Smooth muscle cell (in vitro differentiated cells): Measurements from ENCODE around the gene GFRA3. TPM values are rescaled to one million over a fixed set of nuclear protein-coding genes. Genes with fewer than 3 reads are reported as not detected.

ENCODE experiments used
- DNase-seq: peaks from one replicate; lab custom pipeline; 2025; ENCODE audit not compliant: unreplicated experiment; lab: John Stamatoyannopoulos, UW
- H2AFZ ChIP-seq: fragments of 200-600 bp; sonication (generic); 2 replicates; pipeline ENCODE4 v1.6.0; 2016; ENCODE audit warnings: antibody characterized with exemption, low read depth, mild to moderate bottlenecking
- H3F3A ChIP-seq: fragments of 200-600 bp; sonication (generic); 2 replicates; pipeline ENCODE4 v1.6.0; 2017; ENCODE audit warnings: antibody characterized with exemption, low read depth
- H3K27ac ChIP-seq: fragments of 200-600 bp; sonication (generic); 2 replicates; pipeline ENCODE4 v1.5.1; 2016; ENCODE audit warnings: low read depth, mild to moderate bottlenecking
- H3K27me3 ChIP-seq: fragments of 200-600 bp; sonication (generic); 2 replicates; pipeline ENCODE4 v1.6.1; 2016; ENCODE audit warnings: low read depth, mild to moderate bottlenecking
- H3K36me3 ChIP-seq: fragments of 200-600 bp; sonication (generic); 2 replicates; pipeline ENCODE4 v1.5.1; 2016; ENCODE audit warnings: low read depth
- H3K4me1 ChIP-seq: fragments of 200-600 bp; sonication (generic); 2 replicates; pipeline ENCODE4 v1.5.1; 2016; ENCODE audit warnings: low read depth
- H3K4me2 ChIP-seq: fragments of 200-600 bp; sonication (generic); 2 replicates; pipeline ENCODE4 v1.6.0; 2016; ENCODE audit warnings: mild to moderate bottlenecking
- H3K4me3 ChIP-seq: fragments of 200-600 bp; sonication (generic); 2 replicates; pipeline ENCODE4 v1.5.1; 2016; ENCODE audit warnings: mild to moderate bottlenecking
- H3K79me2 ChIP-seq: fragments of 200-600 bp; sonication (generic); 2 replicates; pipeline ENCODE4 v1.6.0; 2016; ENCODE audit warnings: low read depth, mild to moderate bottlenecking
- H3K9ac ChIP-seq: fragments of 200-600 bp; sonication (generic); 2 replicates; pipeline ENCODE4 v1.6.0; 2016; ENCODE audit warnings: low read depth
- H3K9me3 ChIP-seq: fragments of 200-600 bp; sonication (generic); replicated peaks from 2 replicates; pipeline ENCODE4 v1.5.1; 2016; ENCODE audit warnings: low read depth
- H4K20me1 ChIP-seq: fragments of 200-600 bp; sonication (generic); 2 replicates; pipeline ENCODE4 v1.6.0; 2016; ENCODE audit warnings: low read depth
- WGBS: methylation state at CpG from one replicate; pipeline ENCODE4 v1.1.7; 2016; ENCODE audit warnings: low lambda C conversion rate; 5-methylcytosine and 5-hydroxymethylcytosine counted together
- polyA plus RNA-seq: library from polyadenylated mRNA; unstranded; fragments of >200 nt; fragmentation: Nextera tagmentation; extraction: Ambion mirVana; gene quantifications from 2 replicates; pipeline ENCODE4 v1.2.1, GENCODE V29; 2016
- total RNA-seq: library from RNA; depleted of rRNA; stranded (reverse); fragments of >200 nt; gene quantifications from 2 replicates; pipeline ENCODE4 v1.2.3, GENCODE V29; 2014
- TF ChIP-seq, protein P1 (sequence below): fragments of 200-600 bp; sonication (generic); IDR thresholded peaks from 2 replicates; pipeline ENCODE4 v1.5.1; 2017; ENCODE audit warnings: borderline replicate concordance, mild to moderate bottlenecking, antibody characterized with exemption; ENCODE audit not compliant: insufficient read depth, poor library complexity, severe bottlenecking

Gene GFRA3
- total and polyA plus RNA-seq, 2 experiments from 2014 or later = 2.7 TPM; not detected in 1

DNA sequence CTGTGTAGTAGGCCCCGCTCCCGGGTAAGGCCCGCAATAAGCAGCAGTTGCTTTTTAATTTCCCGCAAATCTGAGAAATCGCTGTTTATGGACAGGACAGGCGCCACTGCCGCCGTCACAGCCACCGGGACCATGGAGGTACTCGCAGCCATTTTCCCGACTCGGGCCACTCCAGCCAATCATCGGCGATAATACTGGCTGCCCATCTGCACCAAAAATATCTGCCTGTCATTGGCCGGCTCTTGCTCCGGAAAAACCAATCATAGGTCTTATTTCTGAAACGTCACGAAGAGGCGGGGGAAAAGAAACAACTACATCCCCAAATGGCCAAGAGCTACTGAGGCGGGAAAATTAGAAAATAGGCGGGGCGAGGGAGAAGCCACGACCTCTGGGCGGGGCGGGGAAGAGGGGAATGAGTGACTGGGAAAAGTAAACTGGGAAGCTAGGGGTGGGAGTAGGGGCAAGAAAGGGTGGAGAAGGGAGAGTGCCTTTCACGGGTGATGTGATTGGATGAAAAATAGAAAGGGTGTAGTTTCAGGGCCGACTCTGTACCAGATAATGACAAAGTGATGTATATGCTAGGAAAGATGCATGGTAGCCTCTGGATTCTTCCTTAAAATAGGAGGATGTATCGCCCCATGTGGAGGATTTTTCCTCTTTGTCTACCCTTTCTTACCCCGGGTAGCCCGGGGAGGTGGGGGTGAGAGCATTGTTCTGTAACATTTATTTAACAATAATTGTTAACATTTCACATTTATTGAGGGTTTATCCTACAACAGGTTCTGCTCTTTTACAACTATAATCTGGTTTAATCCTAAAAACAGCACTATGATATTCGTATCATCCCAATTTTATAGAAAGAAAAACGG is 61.0 kb downstream of the GFRA3 start, which contains the start of gene CDC23:
TSS of gene CDC23 (minus strand) at position 163 of the 869 bp plus-strand sequence. CDS start at position 152, 11 bp downstream.
- H3K27me3 ChIP-seq = no peaks in the 10 kb centered on the region
- H3K79me2 ChIP-seq = peaks cover 44% of the 10 kb centered on the region
- H3K27ac ChIP-seq = peak within 1 kb of the TSS; percentile 88
- H2AFZ ChIP-seq = peak within 1 kb of the TSS; percentile 89
- peak; percentile 59 for DNase-seq
- peak within 1 kb of the TSS; percentile 97 for H3K4me2 ChIP-seq
- peak within 1 kb of the TSS; percentile 82 for H3K4me3 ChIP-seq
- 3% methylated on average over 32 of the region's 32 CpGs for WGBS
- no peaks in the 10 kb centered on the region for H3K9me3 ChIP-seq
- no peaks in the 10 kb centered on the region for H3F3A ChIP-seq
- peaks cover 10% of the 10 kb centered on the region for H3K4me1 ChIP-seq
- H4K20me1 ChIP-seq = no peaks in the 10 kb centered on the region
- peak within 1 kb of the TSS; percentile 96 for H3K9ac ChIP-seq
- TF ChIP-seq, protein P1, sequence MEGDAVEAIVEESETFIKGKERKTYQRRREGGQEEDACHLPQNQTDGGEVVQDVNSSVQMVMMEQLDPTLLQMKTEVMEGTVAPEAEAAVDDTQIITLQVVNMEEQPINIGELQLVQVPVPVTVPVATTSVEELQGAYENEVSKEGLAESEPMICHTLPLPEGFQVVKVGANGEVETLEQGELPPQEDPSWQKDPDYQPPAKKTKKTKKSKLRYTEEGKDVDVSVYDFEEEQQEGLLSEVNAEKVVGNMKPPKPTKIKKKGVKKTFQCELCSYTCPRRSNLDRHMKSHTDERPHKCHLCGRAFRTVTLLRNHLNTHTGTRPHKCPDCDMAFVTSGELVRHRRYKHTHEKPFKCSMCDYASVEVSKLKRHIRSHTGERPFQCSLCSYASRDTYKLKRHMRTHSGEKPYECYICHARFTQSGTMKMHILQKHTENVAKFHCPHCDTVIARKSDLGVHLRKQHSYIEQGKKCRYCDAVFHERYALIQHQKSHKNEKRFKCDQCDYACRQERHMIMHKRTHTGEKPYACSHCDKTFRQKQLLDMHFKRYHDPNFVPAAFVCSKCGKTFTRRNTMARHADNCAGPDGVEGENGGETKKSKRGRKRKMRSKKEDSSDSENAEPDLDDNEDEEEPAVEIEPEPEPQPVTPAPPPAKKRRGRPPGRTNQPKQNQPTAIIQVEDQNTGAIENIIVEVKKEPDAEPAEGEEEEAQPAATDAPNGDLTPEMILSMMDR = no peak
- H3K36me3 ChIP-seq = no peaks in the 10 kb centered on the region

DNA sequence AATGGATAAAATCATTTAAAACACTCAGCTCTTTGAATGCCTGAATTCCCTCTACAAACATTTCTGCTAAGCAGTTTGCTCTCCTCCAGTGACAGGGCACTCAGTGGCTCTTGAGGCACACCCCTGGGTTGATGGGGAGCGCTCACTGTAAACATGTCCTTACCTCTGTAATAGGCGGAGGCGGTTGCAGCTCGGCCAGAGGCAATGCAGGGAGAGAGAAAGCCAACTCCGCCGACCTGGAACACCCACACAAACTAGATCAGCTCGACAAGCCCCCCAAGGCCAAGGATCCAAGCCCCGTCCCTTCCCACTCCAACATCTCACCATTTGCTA is 61.6 kb downstream of the GFRA3 start:
- peak overlapping the region; percentile 96 for H3K9ac ChIP-seq
- H3K9me3 ChIP-seq = no peaks in the 10 kb centered on the region
- H3K4me1 ChIP-seq = peaks cover 10% of the 10 kb centered on the region
- peak overlapping the region; percentile 88 for H3K27ac ChIP-seq
- no peaks in the 10 kb centered on the region for H3K36me3 ChIP-seq
- DNase-seq = no peak
- no peaks in the 10 kb centered on the region for H4K20me1 ChIP-seq
- TF ChIP-seq, protein P1 = no peak
- peak overlapping the region; percentile 82 for H3K4me3 ChIP-seq
- H2AFZ ChIP-seq = peak overlapping the region; percentile 89
- under 1% methylated on average over 8 of the region's 8 CpGs for WGBS
- H3K4me2 ChIP-seq = peak overlapping the region; percentile 97
- H3K27me3 ChIP-seq = no peaks in the 10 kb centered on the region
- H3F3A ChIP-seq = no peaks in the 10 kb centered on the region
- peaks cover 50% of the 10 kb centered on the region for H3K79me2 ChIP-seq

DNA sequence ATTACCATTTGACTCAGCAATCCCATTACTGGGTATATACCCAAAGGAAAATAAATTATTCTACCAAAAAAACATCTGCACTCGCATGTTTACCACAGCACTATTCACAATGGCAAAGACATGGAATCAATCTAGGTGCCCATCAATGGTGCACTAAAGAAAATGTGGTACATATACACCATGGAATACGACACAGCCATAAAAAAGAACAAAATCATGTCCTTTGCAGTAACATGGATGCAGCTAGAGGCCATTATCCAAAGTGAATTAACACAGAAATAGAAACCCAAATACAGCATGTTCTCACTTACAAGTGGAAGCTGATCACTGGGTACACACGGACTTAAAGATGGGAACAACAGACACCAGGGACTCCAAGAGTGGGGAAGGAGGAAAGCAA is 63.4 kb downstream of the GFRA3 start:
- no peaks in the 10 kb centered on the region for H3K9me3 ChIP-seq
- TF ChIP-seq, protein P1 = no peak
- H4K20me1 ChIP-seq = no peaks in the 10 kb centered on the region
- no peaks in the 10 kb centered on the region for H3K27me3 ChIP-seq
- no peak for DNase-seq
- H3F3A ChIP-seq = no peaks in the 10 kb centered on the region
- H3K4me3 ChIP-seq = no peak overlapping the region
- no peak overlapping the region for H3K9ac ChIP-seq
- H3K79me2 ChIP-seq = peaks cover 67% of the 10 kb centered on the region
- H3K27ac ChIP-seq = no peak overlapping the region
- no peak overlapping the region for H3K4me2 ChIP-seq
- 98% methylated on average over 3 of the region's 3 CpGs for WGBS
- peaks cover 10% of the 10 kb centered on the region for H3K4me1 ChIP-seq
- H3K36me3 ChIP-seq = no peaks in the 10 kb centered on the region
- no peak overlapping the region for H2AFZ ChIP-seq

Other genes starting within 250 kb of the GFRA3 start
- 15.1 and 22.9 TPM in 2 replicates for gene FAM13B, start 241.5 kb downstream of the GFRA3 start, total RNA-seq
- gene FAM13B, start 241.5 kb downstream of the GFRA3 start, polyA plus RNA-seq = 3.8 and 10.9 TPM in 2 replicates
- not detected in 2 replicates for gene WNT8A, start 190.6 kb downstream of the GFRA3 start, total RNA-seq
- not detected in 2 replicates for gene WNT8A, start 190.6 kb downstream of the GFRA3 start, polyA plus RNA-seq
- gene NME5, start 135.2 kb downstream of the GFRA3 start, total RNA-seq = 0.67 and 2.7 TPM in 2 replicates
- 1.2 and 2.1 TPM in 2 replicates for gene NME5, start 135.2 kb downstream of the GFRA3 start, polyA plus RNA-seq
- 24.2 and 25.1 TPM in 2 replicates for gene BRD8, start 96.0 kb downstream of the GFRA3 start, total RNA-seq
- 34.3 and 41.2 TPM in 2 replicates for gene BRD8, start 96.0 kb downstream of the GFRA3 start, polyA plus RNA-seq
- 8.8 and 10.7 TPM in 2 replicates for gene KIF20A, start 95.5 kb downstream of the GFRA3 start, total RNA-seq
- gene KIF20A, start 95.5 kb downstream of the GFRA3 start, polyA plus RNA-seq = 7.8 and 9.4 TPM in 2 replicates
- 37.2 and 61.0 TPM in 2 replicates for gene CDC23, start 61.3 kb downstream of the GFRA3 start, total RNA-seq
- 39.5 and 43.5 TPM in 2 replicates for gene CDC23, start 61.3 kb downstream of the GFRA3 start, polyA plus RNA-seq
- gene CDC25C, start 57.2 kb upstream of the GFRA3 start, total RNA-seq = 2.6 and 4.3 TPM in 2 replicates
- gene CDC25C, start 57.2 kb upstream of the GFRA3 start, polyA plus RNA-seq = 1.7 and 3.0 TPM in 2 replicates
- gene FAM53C, start 63.6 kb upstream of the GFRA3 start, total RNA-seq = 34.8 and 48.1 TPM in 2 replicates
- gene FAM53C, start 63.6 kb upstream of the GFRA3 start, polyA plus RNA-seq = 44.5 and 45.1 TPM in 2 replicates
- 43.1 and 54.3 TPM in 2 replicates for gene KDM3B, start 78.1 kb upstream of the GFRA3 start, total RNA-seq
- 16.5 and 17.9 TPM in 2 replicates for gene KDM3B, start 78.1 kb upstream of the GFRA3 start, polyA plus RNA-seq
- 4.0 and 4.3 TPM in 2 replicates for gene REEP2, start 164.4 kb upstream of the GFRA3 start, total RNA-seq
- gene REEP2, start 164.4 kb upstream of the GFRA3 start, polyA plus RNA-seq = 5.4 and 7.7 TPM in 2 replicates
- 205 and 250 TPM in 2 replicates for gene EGR1, start 190.9 kb upstream of the GFRA3 start, total RNA-seq
- gene EGR1, start 190.9 kb upstream of the GFRA3 start, polyA plus RNA-seq = 851 and 1,110 TPM in 2 replicates